ENCODE data around the gene AMPH. TPM values are rescaled to one million over a fixed set of nuclear protein-coding genes. Genes with fewer than 3 reads are reported as not detected.
"Not testable (repeated sequence)": the region's sequence is repeated elsewhere in the genome, so short reads cannot be mapped to it uniquely, and the experiment has no call there.

The AMPH gene
- total RNA-seq, 4 donors from 2014 or later = 2.8 to 41.2 (median 16.7) TPM

GRCh38 chr7:38411404-38411803, 219.8 kb downstream of the AMPH start:
- TF ChIP-seq CTCF (IDR thresholded peaks at IDR 0.05) = no peak

GRCh38 chr7:38410056-38410455, 221.1 kb downstream of the AMPH start:
- no peak for DNase-seq (ENCODE audit: low spot score)
- no peak for ATAC-seq (ENCODE audit: low FRiP score)
- TF ChIP-seq CTCF (IDR thresholded peaks at IDR 0.05) = no peak

More at GRCh38 chr7:38411404-38411803, 219.8 kb downstream of the AMPH start:
- ATAC-seq (ENCODE audit: low FRiP score) (no peak), DNase-seq (ENCODE audit: low spot score) (no peak)

- no peak for ATAC-seq (ENCODE audit: low FRiP score)
- TF ChIP-seq CTCF (IDR thresholded peaks at IDR 0.05) = no peak
- no peak for DNase-seq (ENCODE audit: low spot score)
Observed at GRCh38 chr7:38409531-38409930, 221.6 kb downstream of the AMPH start.

- peak; percentile 34 for DNase-seq (ENCODE audit: low spot score)
- TF ChIP-seq CTCF (IDR thresholded peaks at IDR 0.05) = peak in 1 of 3 donors; percentile 52
- no peak for ATAC-seq (ENCODE audit: low FRiP score)
Observed at GRCh38 chr7:38398725-38399321, 232.3 kb downstream of the AMPH start.

GRCh38 chr7:38396852-38397251, 234.3 kb downstream of the AMPH start:
- no peak for TF ChIP-seq CTCF (IDR thresholded peaks at IDR 0.05)
- ATAC-seq (ENCODE audit: low FRiP score) = no peak
- no peak for DNase-seq (ENCODE audit: low spot score)

GRCh38 chr7:38395921-38396552, 235.1 kb downstream of the AMPH start:
- not testable (repeated sequence) for ATAC-seq (ENCODE audit: low FRiP score); DNase-seq (ENCODE audit: low spot score)

GRCh38 chr7:38394660-38395059, 236.5 kb downstream of the AMPH start:
- ATAC-seq (ENCODE audit: low FRiP score) (no peak), DNase-seq (ENCODE audit: low spot score) (no peak)
- no peak for TF ChIP-seq CTCF (IDR thresholded peaks at IDR 0.05)

Data from omental fat pad (tissue), 4 donors.